ENCODE data around the gene EML6. TPM values are rescaled to one million over a fixed set of nuclear protein-coding genes. Genes with fewer than 3 reads are reported as not detected.

Gene EML6
- total and polyA plus RNA-seq, 2 of the 13 experiments (the other 11 are each of a cell fraction or from before 2014, with no cell fraction given) = 17.2 to 32.4 TPM

- Histone ChIP-seq H3K4me3 (replicated peaks in 1 of 3; ENCODE audit: insufficient read depth in 1 of 3, low read depth in 2 of 3, low read length in 3 of 3) (no peak overlapping the region), H3K79me2 (ENCODE audit: insufficient read depth, low read length) (no peaks in the 10 kb centered on the region), H4K20me1 (ENCODE audit: insufficient read depth, low read length) (no peaks in the 10 kb centered on the region), H2AFZ (ENCODE audit: low read length) (no peak overlapping the region), H3K27me3 (ENCODE audit: control insufficient read depth in 1 of 2, insufficient read depth in 2 of 2, low read length in 2 of 2) (no peaks in the 10 kb centered on the region), H3K27ac (ENCODE audit: extremely low read length, insufficient read depth, low read length) (no peak overlapping the region), H3K4me2 (ENCODE audit: low read depth, low read length) (no peak overlapping the region), H3K4me1 (ENCODE audit: insufficient read depth, low read length) (peaks cover 13% of the 10 kb centered on the region), H3K36me3 (replicated peaks in 1 of 2; ENCODE audit: control insufficient read depth in 1 of 2, insufficient read depth in 2 of 2, low read length in 2 of 2) (no peaks in the 10 kb centered on the region), H3K9me3 (ENCODE audit: low read length) (no peaks in the 10 kb centered on the region), H3K9ac (ENCODE audit: insufficient read depth, low read depth, low read length) (no peak overlapping the region)
- in situ Hi-C loops (cut with HindIII; ENCODE audit: extremely low pct_ligation_motif_present, low pct_unique_long_range_greater_than_20kb) (no loop called here), intact Hi-C loops (cut with micrococcal nuclease; ENCODE audit: unreplicated experiment) (no loop called here)
- CTCF ChIA-PET (ENCODE audit: low intra/inter-chr PET ratio, low total read pairs) = no interaction called here
- no TSS peak for BruUV-seq (replicated peaks)
- FAIRE-seq (no peak), DNase-seq (ENCODE audit: low spot score) (no peak), ATAC-seq (no peak)
- POLR2A ChIA-PET = no interaction called here
- 87% methylated on average over 12 of the region's 12 CpGs for WGBS (ENCODE audit: low lambda C conversion rate)
- TF ChIP-seq MYC (CRISPR knock-in tag; IDR thresholded peaks at IDR 0.05; ENCODE audit: borderline replicate concordance) = no peak
- TF ChIP-seq PLSCR1 (CRISPR knock-in tag; IDR thresholded peaks at IDR 0.05; ENCODE audit: borderline replicate concordance) = no peak
- TF ChIP-seq ETS1 (CRISPR knock-in tag; IDR thresholded peaks at IDR 0.05) = no peak
- no peak for TF ChIP-seq POLR2A (IDR thresholded peaks at IDR 0.05; ENCODE audit: insufficient read depth in 1 of 2, low read depth in 2 of 2, low read length in 2 of 2)
- no peak for TF ChIP-seq LRRFIP1 (CRISPR knock-in tag; conservative IDR thresholded peaks at IDR 0.05)
- no peak for TF ChIP-seq MTF2 (CRISPR knock-in tag; IDR thresholded peaks at IDR 0.05; ENCODE audit: borderline replicate concordance)
Measured at GRCh38 chr2:54948120-54948519, 224.7 kb downstream of the EML6 start.
